HepG2 (cell line): ENCODE data around the gene SPG7. TPM values are rescaled to one million over a fixed set of nuclear protein-coding genes. Genes with fewer than 3 reads are reported as not detected.

Source experiments
- EHMT2 ChIP-seq: fragments of 200-600 bp; sonication (generic); IDR thresholded peaks from 2 replicates; pipeline ENCODE4 v1.7.0; 2017; ENCODE audit warnings: antibody characterized with exemption, low read depth, low read length, borderline replicate concordance
- GLMP ChIP-seq: sonication (generic); formaldehyde crosslinking; IDR thresholded peaks from 2 replicates; pipeline ENCODE4 v1.9.0; 2021; ENCODE audit warnings: missing genetic modification reagents, mild to moderate bottlenecking, borderline replicate concordance
- HINFP ChIP-seq: sonication (generic); formaldehyde crosslinking; IDR thresholded peaks from 2 replicates; pipeline ENCODE4 v1.4.0; 2020; ENCODE audit warnings: low read depth, mild to moderate bottlenecking, missing genetic modification reagents
- HOXA9 ChIP-seq: sonication (generic); formaldehyde crosslinking; IDR thresholded peaks from 2 replicates; pipeline ENCODE4 v1.8.1; 2022; ENCODE audit warnings: missing genetic modification reagents, mild to moderate bottlenecking, moderate library complexity, borderline replicate concordance
- MXI1 ChIP-seq: IDR thresholded peaks from 3 replicates; pipeline ENCODE4 v1.6.1; 2012; ENCODE audit warnings: low read depth, low read length, inconsistent platforms, borderline replicate concordance
- MYC ChIP-seq: sonication (generic); formaldehyde crosslinking; IDR thresholded peaks from 2 replicates; pipeline ENCODE4 v1.9.0; 2021; ENCODE audit warnings: missing genetic modification reagents, borderline replicate concordance
- SNAPC4 ChIP-seq: sonication (generic); formaldehyde crosslinking; IDR thresholded peaks from 2 replicates; pipeline ENCODE4 v1.4.0; 2020; ENCODE audit warnings: mild to moderate bottlenecking, missing genetic modification reagents
- SP1 ChIP-seq, 2 experiments: fragments of 450-650 bp in 1 of 2; sonication (generic) in 1 of 2; formaldehyde crosslinking in 1 of 2; IDR thresholded peaks; 2 replicates each; pipeline versions ENCODE4 v1.4.0 to v1.6.1; 2016 to 2020; ENCODE audit warnings: missing genetic modification reagents in 1 of 2
- TBL1XR1 ChIP-seq: fragments of 150-350 bp; IDR thresholded peaks from 2 replicates; pipeline ENCODE4 v1.6.1; 2014; ENCODE audit warnings: borderline replicate concordance, low read length; ENCODE audit not compliant: partially characterized antibody
- THAP8 ChIP-seq: sonication (generic); formaldehyde crosslinking; IDR thresholded peaks from 2 replicates; pipeline ENCODE4 v1.5.1; 2020; ENCODE audit warnings: missing genetic modification reagents, mild to moderate bottlenecking, borderline replicate concordance
- ZFP91 ChIP-seq: sonication (generic); formaldehyde crosslinking; IDR thresholded peaks from 2 replicates; pipeline ENCODE4 v1.9.0; 2022; ENCODE audit warnings: missing genetic modification reagents, mild to moderate bottlenecking, borderline replicate concordance
- ZNF256 ChIP-seq: sonication (generic); formaldehyde crosslinking; conservative IDR thresholded peaks from 2 replicates; pipeline ENCODE4 v1.4.0; 2020; ENCODE audit warnings: missing genetic modification reagents
- ZNF264 ChIP-seq: sonication (generic); formaldehyde crosslinking; IDR thresholded peaks from 2 replicates; pipeline ENCODE4 v1.4.0; 2020; ENCODE audit warnings: missing genetic modification reagents
- ZNF556 ChIP-seq: sonication (generic); formaldehyde crosslinking; IDR thresholded peaks from 2 replicates; pipeline ENCODE4 v1.4.0; 2020; ENCODE audit warnings: mild to moderate bottlenecking, missing genetic modification reagents, borderline replicate concordance
- ZNF704 ChIP-seq: sonication (generic); formaldehyde crosslinking; IDR thresholded peaks from 2 replicates; pipeline ENCODE4 v1.8.1; 2023; ENCODE audit warnings: mild to moderate bottlenecking, inconsistent platforms, moderate library complexity, missing genetic modification reagents, borderline replicate concordance
- polyA plus RNA-seq, 8 experiments: library from polyadenylated mRNA; depleted of rRNA in 3 of 8; stranded (reverse) in 7 of 8; unstranded in 1 of 8; fragments of >200 nt; fragmentation: Illumina TruSeq in 4 of 8; extraction: Trizol in 4 of 8; gene quantifications; 2 replicates each; pipeline versions ENCODE4 v1.2.1 to v1.2.3, GENCODE V29; 2011 to 2016; ENCODE audit warnings: low read depth in 4 of 8, missing spikeins in 1 of 8, mixed read lengths in 1 of 8; ENCODE audit not compliant: insufficient read depth in 1 of 8
- total RNA-seq, 5 experiments: library from RNA; depleted of rRNA; stranded (reverse); fragments of >200 nt; fragmentation: Illumina TruSeq; extraction: Trizol; gene quantifications; 2 replicates each; pipeline ENCODE4 v1.2.3, GENCODE V29; 2016; ENCODE audit warnings: low read depth in 1 of 5

The SPG7 gene
- total and polyA plus RNA-seq, 2 of the 13 experiments (the other 11 are each of a cell fraction or from before 2014, with no cell fraction given) = 66.0 to 136 TPM

- TF ChIP-seq SNAPC4 (peak; percentile 72; the same call in 1 of the 2 replicates), SP1 (IDR thresholded peaks at IDR 0.05) (no peak), SP1 (CRISPR knock-in tag; IDR thresholded peaks at IDR 0.05) (no peak), ZNF556 (CRISPR knock-in tag) (peak; percentile 52; the same call in 1 of the 2 replicates), ZNF264 (CRISPR knock-in tag) (peak; percentile 78), HOXA9 (CRISPR knock-in tag) (no peak; the same call in none of the 2 replicates), MYC (peak; percentile 99), EHMT2 (no peak), THAP8 (0 out of 2 replicates have a peak, but pooled peaks have one; percentile 48), MXI1 (peak; percentile 93; the same call in 1 of the 3 replicates), ZNF256 (peak; percentile 29), TBL1XR1 (peak; percentile 34), HINFP (CRISPR knock-in tag) (peak; percentile 74; the same call in 1 of the 2 replicates), GLMP (CRISPR knock-in tag) (no peak), ZNF704 (CRISPR knock-in tag) (peak; percentile 77; the same call in 1 of the 2 replicates), ZFP91 (CRISPR knock-in tag) (peak; percentile 96)
These were observed 52.4 kb downstream of the SPG7 start, which contains the start of gene RPL13 (continued) for GRCh38 chr16:89560378-89561141.
